A549 treated with AZD9567 at 1 μM for 4 hours (cell line): ENCODE data around the gene MSH6. TPM values are rescaled to one million over a fixed set of nuclear protein-coding genes. Genes with fewer than 3 reads are reported as not detected.

Source experiments
- total RNA-seq: library from RNA; stranded (reverse); fragments of 200-300 nt; extraction: Qiagen RNA extraction; gene quantifications from 5 replicates; pipeline ENCODE4 v1.2.3, GENCODE V29; 2022; ENCODE audit not compliant: insufficient read depth

The MSH6 gene, protein sequence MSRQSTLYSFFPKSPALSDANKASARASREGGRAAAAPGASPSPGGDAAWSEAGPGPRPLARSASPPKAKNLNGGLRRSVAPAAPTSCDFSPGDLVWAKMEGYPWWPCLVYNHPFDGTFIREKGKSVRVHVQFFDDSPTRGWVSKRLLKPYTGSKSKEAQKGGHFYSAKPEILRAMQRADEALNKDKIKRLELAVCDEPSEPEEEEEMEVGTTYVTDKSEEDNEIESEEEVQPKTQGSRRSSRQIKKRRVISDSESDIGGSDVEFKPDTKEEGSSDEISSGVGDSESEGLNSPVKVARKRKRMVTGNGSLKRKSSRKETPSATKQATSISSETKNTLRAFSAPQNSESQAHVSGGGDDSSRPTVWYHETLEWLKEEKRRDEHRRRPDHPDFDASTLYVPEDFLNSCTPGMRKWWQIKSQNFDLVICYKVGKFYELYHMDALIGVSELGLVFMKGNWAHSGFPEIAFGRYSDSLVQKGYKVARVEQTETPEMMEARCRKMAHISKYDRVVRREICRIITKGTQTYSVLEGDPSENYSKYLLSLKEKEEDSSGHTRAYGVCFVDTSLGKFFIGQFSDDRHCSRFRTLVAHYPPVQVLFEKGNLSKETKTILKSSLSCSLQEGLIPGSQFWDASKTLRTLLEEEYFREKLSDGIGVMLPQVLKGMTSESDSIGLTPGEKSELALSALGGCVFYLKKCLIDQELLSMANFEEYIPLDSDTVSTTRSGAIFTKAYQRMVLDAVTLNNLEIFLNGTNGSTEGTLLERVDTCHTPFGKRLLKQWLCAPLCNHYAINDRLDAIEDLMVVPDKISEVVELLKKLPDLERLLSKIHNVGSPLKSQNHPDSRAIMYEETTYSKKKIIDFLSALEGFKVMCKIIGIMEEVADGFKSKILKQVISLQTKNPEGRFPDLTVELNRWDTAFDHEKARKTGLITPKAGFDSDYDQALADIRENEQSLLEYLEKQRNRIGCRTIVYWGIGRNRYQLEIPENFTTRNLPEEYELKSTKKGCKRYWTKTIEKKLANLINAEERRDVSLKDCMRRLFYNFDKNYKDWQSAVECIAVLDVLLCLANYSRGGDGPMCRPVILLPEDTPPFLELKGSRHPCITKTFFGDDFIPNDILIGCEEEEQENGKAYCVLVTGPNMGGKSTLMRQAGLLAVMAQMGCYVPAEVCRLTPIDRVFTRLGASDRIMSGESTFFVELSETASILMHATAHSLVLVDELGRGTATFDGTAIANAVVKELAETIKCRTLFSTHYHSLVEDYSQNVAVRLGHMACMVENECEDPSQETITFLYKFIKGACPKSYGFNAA (N-terminal part only)
- 81.0 to 94.6 TPM (median 85.5 TPM) in 5 replicates for total RNA-seq

DNA sequence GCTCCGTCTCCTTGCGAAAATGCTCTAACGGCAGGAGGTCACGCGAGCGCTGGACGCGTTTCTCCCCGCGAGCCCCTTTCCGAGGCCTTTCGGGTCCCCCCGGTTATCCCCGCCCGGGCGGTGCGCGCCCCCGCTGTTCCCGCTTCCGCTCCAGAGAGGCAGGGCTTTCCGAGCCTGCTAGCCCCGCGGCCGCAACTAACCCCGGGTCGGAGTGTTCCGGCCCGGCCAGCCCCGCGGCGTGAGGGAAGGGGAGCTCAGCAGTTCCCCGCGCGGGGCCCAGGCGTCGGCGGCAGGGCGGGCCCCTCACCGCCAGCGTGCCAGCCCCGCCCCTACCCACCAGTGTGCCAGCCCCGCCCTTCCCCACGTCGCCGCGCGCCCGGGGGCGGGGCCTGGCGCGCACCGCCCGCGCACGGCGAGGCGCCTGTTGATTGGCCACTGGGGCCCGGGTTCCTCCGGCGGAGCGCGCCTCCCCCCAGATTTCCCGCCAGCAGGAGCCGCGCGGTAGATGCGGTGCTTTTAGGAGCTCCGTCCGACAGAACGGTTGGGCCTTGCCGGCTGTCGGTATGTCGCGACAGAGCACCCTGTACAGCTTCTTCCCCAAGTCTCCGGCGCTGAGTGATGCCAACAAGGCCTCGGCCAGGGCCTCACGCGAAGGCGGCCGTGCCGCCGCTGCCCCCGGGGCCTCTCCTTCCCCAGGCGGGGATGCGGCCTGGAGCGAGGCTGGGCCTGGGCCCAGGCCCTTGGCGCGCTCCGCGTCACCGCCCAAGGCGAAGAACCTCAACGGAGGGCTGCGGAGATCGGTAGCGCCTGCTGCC is at the start of gene MSH6:
Gene MSH6 (plus strand): TSS at position 475 of the 815 bp plus-strand sequence. CDS start 89 bp downstream, at position 564.

Other genes starting within 250 kb of the MSH6 start
- 0.01 to 0.09 TPM (median 0.04 TPM) in 4 of 5 replicates, not detected in the other for gene KCNK12, start 212.2 kb upstream of the MSH6 start, total RNA-seq
- 32.4 to 53.0 TPM (median 40.2 TPM) in 5 replicates for gene FBXO11, start 123.4 kb downstream of the MSH6 start, total RNA-seq